GM13977 (cell line): ENCODE results near the gene KCTD4.
A peak's percentile ranks its signal among the peaks of the same experiment; 100 is the strongest.

ENCODE experiments used
- DNase-seq: peaks from one replicate; pipeline ENCODE4 v3.0.0; 2012; ENCODE audit warnings: low spot score
- CTCF ChIP-seq: IDR thresholded peaks from 2 replicates; pipeline ENCODE4 v1.5.1; 2012; ENCODE audit warnings: mild to moderate bottlenecking, control low read depth; ENCODE audit not compliant: insufficient read depth; ENCODE audit errors: extremely low read depth, missing control alignments
- in situ Hi-C: fragments of 300-500 bp; cut with MboI; formaldehyde crosslinking; loops from one replicate; pipeline ENCODE4 v1.12.0; 2022; ENCODE audit warnings: low sequenced_read_pairs, low pct_unique_long_range_greater_than_20kb, mixed read lengths, inconsistent platforms; ENCODE audit not compliant: unreplicated experiment

The KCTD4 gene

GRCh38 chr13:45238945-45239795 is 38.3 kb upstream of the KCTD4 start:
- no peak for TF ChIP-seq CTCF
- in situ Hi-C loops, result no loop called here
- DNase-seq, result no peak

GRCh38 chr13:45232591-45232990 is 31.7 kb upstream of the KCTD4 start:
- no peak for TF ChIP-seq CTCF
- in situ Hi-C loops, result no loop called here
- DNase-seq, result no peak

GRCh38 chr13:45231722-45232121 is 30.9 kb upstream of the KCTD4 start:
- DNase-seq, result peak; percentile 19
- TF ChIP-seq CTCF, result no peak
- in situ Hi-C loops, result no loop called here

GRCh38 chr13:45231305-45231704 is 30.5 kb upstream of the KCTD4 start:
- no peak for DNase-seq
- in situ Hi-C loops, result no loop called here
- no peak for TF ChIP-seq CTCF

GRCh38 chr13:45229172-45229571 is 28.3 kb upstream of the KCTD4 start:
- TF ChIP-seq CTCF, result no peak
- in situ Hi-C loops, result no loop called here
- no peak for DNase-seq

- in situ Hi-C loops, result no loop called here
- TF ChIP-seq CTCF, result no peak
- no peak for DNase-seq
Observed at GRCh38 chr13:45228002-45228401, 27.2 kb upstream of the KCTD4 start.
